H9 (cell line): Measurements from ENCODE around the gene CLEC4G. TPM values are rescaled to one million over a fixed set of nuclear protein-coding genes. Genes with fewer than 3 reads are reported as not detected.

Experiments used
- DNase-seq: peaks from one replicate; pipeline ENCODE4 v3.0.0-alpha.2; 2017
- H2AFZ ChIP-seq: one replicate; pipeline ENCODE4 v1.6.1; 2013; ENCODE audit warnings: mild to moderate bottlenecking, low read length, control low read depth, moderate library complexity
- H2AK5ac ChIP-seq: 2 replicates; pipeline ENCODE4 v1.6.1; 2013; ENCODE audit warnings: low read length, control low read depth, mixed read lengths; ENCODE audit not compliant: insufficient read length
- H2BK120ac ChIP-seq: one replicate; pipeline ENCODE4 v1.6.1; 2013; ENCODE audit warnings: low read depth, mild to moderate bottlenecking, low read length, control low read depth, inconsistent platforms; ENCODE audit not compliant: poor library complexity, severe bottlenecking
- H2BK12ac ChIP-seq: 2 replicates; pipeline ENCODE4 v1.6.1; 2013; ENCODE audit warnings: low read length, control low read depth, mixed read lengths, low read depth; ENCODE audit not compliant: insufficient read length
- H2BK15ac ChIP-seq: 2 replicates; pipeline ENCODE4 v1.6.1; 2013; ENCODE audit warnings: low read depth, low read length, control low read depth
- H2BK20ac ChIP-seq: one replicate; pipeline ENCODE4 v1.6.1; 2013; ENCODE audit warnings: low read depth, mild to moderate bottlenecking, low read length, control low read depth, inconsistent platforms; ENCODE audit not compliant: poor library complexity, severe bottlenecking
- H2BK5ac ChIP-seq: 2 replicates; pipeline ENCODE4 v1.6.1; 2013; ENCODE audit warnings: low read length, control low read depth, mixed read lengths; ENCODE audit not compliant: insufficient read length
- H3K14ac ChIP-seq: 2 replicates; pipeline ENCODE4 v1.6.1; 2013; ENCODE audit warnings: low read length, control low read depth; ENCODE audit not compliant: insufficient read depth
- H3K18ac ChIP-seq: 2 replicates; pipeline ENCODE4 v1.6.1; 2013; ENCODE audit warnings: low read depth, mild to moderate bottlenecking, mixed read lengths, low read length, control low read depth; ENCODE audit not compliant: insufficient read length
- H3K23ac ChIP-seq: 2 replicates; pipeline ENCODE4 v1.6.1; 2013; ENCODE audit warnings: low read length, control low read depth, mixed read lengths, low read depth; ENCODE audit not compliant: insufficient read length
- H3K23me2 ChIP-seq: 2 replicates; pipeline ENCODE4 v1.6.1; 2013; ENCODE audit warnings: low read depth, mild to moderate bottlenecking, mixed read lengths, low read length, control low read depth; ENCODE audit not compliant: insufficient read length, poor library complexity, severe bottlenecking
- H3K27ac ChIP-seq: 2 replicates; pipeline ENCODE4 v1.5.1; 2013; ENCODE audit warnings: low read length, control low read depth, mixed read lengths, low read depth; ENCODE audit not compliant: insufficient read length
- H3K27me3 ChIP-seq: 2 replicates; pipeline ENCODE4 v1.6.1; 2013; ENCODE audit warnings: low read length, control low read depth, inconsistent platforms; ENCODE audit not compliant: insufficient read depth
- H3K4ac ChIP-seq: 2 replicates; pipeline ENCODE4 v1.6.1; 2013; ENCODE audit warnings: low read depth, mild to moderate bottlenecking, control low read depth, inconsistent platforms, low read length, moderate library complexity
- H3K4me1 ChIP-seq: 2 replicates; pipeline ENCODE4 v1.6.1; 2013; ENCODE audit warnings: low read length, control low read depth, inconsistent platforms; ENCODE audit not compliant: insufficient read depth
- H3K4me2 ChIP-seq: 2 replicates; pipeline ENCODE4 v1.6.1; 2013; ENCODE audit warnings: low read length, control low read depth, mixed read lengths; ENCODE audit not compliant: insufficient read length, insufficient read depth
- H3K56ac ChIP-seq: 2 replicates; pipeline ENCODE4 v1.6.1; 2013; ENCODE audit warnings: low read depth, mild to moderate bottlenecking, mixed read lengths, low read length, control low read depth; ENCODE audit not compliant: insufficient read length
- H3K79me1 ChIP-seq: 2 replicates; pipeline ENCODE4 v1.6.1; 2013; ENCODE audit warnings: low read depth, mild to moderate bottlenecking, moderate library complexity, low read length, control low read depth, inconsistent platforms; ENCODE audit not compliant: insufficient read depth, poor library complexity, severe bottlenecking
- H3K79me2 ChIP-seq: 2 replicates; pipeline ENCODE4 v1.6.1; 2013; ENCODE audit warnings: low read length, control low read depth, inconsistent platforms; ENCODE audit not compliant: insufficient read depth
- H3K9ac ChIP-seq: 2 replicates; pipeline ENCODE4 v1.6.1; 2013; ENCODE audit warnings: low read length, control low read depth, mixed read lengths; ENCODE audit not compliant: insufficient read length; ENCODE audit errors: extremely low read depth
- H3K9me3 ChIP-seq: one replicate; pipeline ENCODE4 v1.6.1; 2013; ENCODE audit warnings: low read depth, low read length, inconsistent platforms; ENCODE audit not compliant: control insufficient read depth
- H3T11ph ChIP-seq: one replicate; pipeline ENCODE4 v1.6.1; 2013; ENCODE audit warnings: mild to moderate bottlenecking, low read length, control low read depth, inconsistent platforms
- H4K20me1 ChIP-seq: one replicate; pipeline ENCODE4 v1.6.1; 2013; ENCODE audit not compliant: control insufficient read depth, insufficient read length, insufficient read depth
- H4K5ac ChIP-seq: 2 replicates; pipeline ENCODE4 v1.6.1; 2013; ENCODE audit warnings: low read depth, mild to moderate bottlenecking, mixed read lengths, low read length, control low read depth; ENCODE audit not compliant: insufficient read length
- H4K8ac ChIP-seq: replicated peaks from 2 replicates; pipeline ENCODE4 v1.6.1; 2013; ENCODE audit warnings: low read length, control low read depth, mixed read lengths, low read depth; ENCODE audit not compliant: insufficient read length
- H4K91ac ChIP-seq: 2 replicates; pipeline ENCODE4 v1.6.1; 2013; ENCODE audit warnings: low read depth, mild to moderate bottlenecking, moderate library complexity, mixed read lengths, low read length, control low read depth; ENCODE audit not compliant: insufficient read length
- H3K27ac Mint-ChIP-seq, 3 experiments: 2 replicates in 2 of 3; 3 replicates in 1 of 3; pipeline ENCODE4 v1.8.0; 2020 to 2021; ENCODE audit warnings: mixed read lengths in 3 of 3, mild to moderate bottlenecking in 1 of 3, moderate library complexity in 1 of 3
- H3K27me3 Mint-ChIP-seq: 2 replicates; pipeline ENCODE4 v1.8.0; 2021; ENCODE audit warnings: low read depth, mild to moderate bottlenecking, moderate library complexity, mixed read lengths
- H3K36me3 Mint-ChIP-seq, 3 experiments: 2 replicates in 2 of 3; 3 replicates in 1 of 3; pipeline ENCODE4 v1.8.0; 2020 to 2021; ENCODE audit warnings: low read depth in 3 of 3, mixed read lengths in 3 of 3; ENCODE audit not compliant: insufficient read depth in 1 of 3
- H3K4me1 Mint-ChIP-seq, 2 experiments: 2 replicates each; pipeline ENCODE4 v1.8.0; 2020; ENCODE audit warnings: mixed read lengths in 2 of 2
- H3K4me3 Mint-ChIP-seq, 2 experiments: 2 replicates in 1 of 2; 3 replicates in 1 of 2; pipeline ENCODE4 v1.8.0; 2020 to 2021; ENCODE audit warnings: mild to moderate bottlenecking in 2 of 2, mixed read lengths in 2 of 2, moderate library complexity in 1 of 2
- H3K9me3 Mint-ChIP-seq, 2 experiments: 2 replicates in 1 of 2; 3 replicates in 1 of 2; pipeline ENCODE4 v1.8.0; 2020; ENCODE audit warnings: mild to moderate bottlenecking in 2 of 2, mixed read lengths in 2 of 2, moderate library complexity in 1 of 2
- WGBS: extraction: QIAGEN DNeasy Blood & Tissue Kit; methylation state at CpG from one replicate; pipeline ENCODE4 v1.1.7; 2013; ENCODE audit warnings: missing lambda C conversion rate, low lambda C conversion rate, mixed read lengths; ENCODE audit not compliant: insufficient read length; ENCODE audit errors: extremely low coverage; 5-methylcytosine and 5-hydroxymethylcytosine counted together
- total RNA-seq: library from RNA; stranded (reverse); gene quantifications from 2 replicates; pipeline ENCODE4 v1.2.1, GENCODE V29; 2021
- TF ChIP-seq, protein P1 (sequence below): fragments of 200-600 bp; sonication (generic); conservative IDR thresholded peaks from 3 replicates; pipeline ENCODE4 v1.8.0; 2021; ENCODE audit warnings: antibody characterized with exemption, mild to moderate bottlenecking

Gene CLEC4G
- total RNA-seq, 1 experiment from 2014 or later = not detected

DNA sequence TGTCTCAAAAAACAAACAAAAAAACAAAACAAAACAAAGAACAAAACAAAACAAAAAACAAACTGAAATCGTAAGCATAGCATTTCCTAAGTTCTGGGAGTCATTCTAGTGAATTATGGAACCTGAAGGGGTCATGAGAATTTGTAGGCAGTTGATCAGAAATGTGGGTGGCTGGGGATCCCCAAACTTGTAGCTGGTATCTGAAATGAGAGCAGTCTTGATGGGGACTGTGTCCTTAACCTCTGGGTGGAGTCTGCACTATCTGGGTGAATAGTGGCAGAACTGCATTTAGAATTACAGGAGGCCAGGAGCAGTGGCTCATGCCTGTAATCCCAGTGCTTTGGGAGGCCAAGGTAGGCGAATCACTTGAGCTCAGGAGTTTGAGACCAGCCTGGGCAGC lies 6.1 kb downstream of the CLEC4G start:
- H3K4me1 ChIP-seq = no peaks in the 10 kb centered on the region
- no peak overlapping the region for H3K56ac ChIP-seq
- H4K20me1 ChIP-seq = no peaks in the 10 kb centered on the region
- H3K79me1 ChIP-seq = no peaks in the 10 kb centered on the region
- no peak overlapping the region for H4K91ac ChIP-seq
- Mint-ChIP-seq H3K4me3 (no peak overlapping the region), H3K4me1 (peaks cover 10 to 23% of the 10 kb centered on the region in 2 experiments), H3K27ac (no peak overlapping the region), H3K27me3 (peaks cover 74% of the 10 kb centered on the region), H3K9me3 (peaks cover 0 to 3% of the 10 kb centered on the region in 2 experiments; a peak in 2 of 5 replicates), H3K36me3 (no peaks in the 10 kb centered on the region)
- TF ChIP-seq, protein P1, sequence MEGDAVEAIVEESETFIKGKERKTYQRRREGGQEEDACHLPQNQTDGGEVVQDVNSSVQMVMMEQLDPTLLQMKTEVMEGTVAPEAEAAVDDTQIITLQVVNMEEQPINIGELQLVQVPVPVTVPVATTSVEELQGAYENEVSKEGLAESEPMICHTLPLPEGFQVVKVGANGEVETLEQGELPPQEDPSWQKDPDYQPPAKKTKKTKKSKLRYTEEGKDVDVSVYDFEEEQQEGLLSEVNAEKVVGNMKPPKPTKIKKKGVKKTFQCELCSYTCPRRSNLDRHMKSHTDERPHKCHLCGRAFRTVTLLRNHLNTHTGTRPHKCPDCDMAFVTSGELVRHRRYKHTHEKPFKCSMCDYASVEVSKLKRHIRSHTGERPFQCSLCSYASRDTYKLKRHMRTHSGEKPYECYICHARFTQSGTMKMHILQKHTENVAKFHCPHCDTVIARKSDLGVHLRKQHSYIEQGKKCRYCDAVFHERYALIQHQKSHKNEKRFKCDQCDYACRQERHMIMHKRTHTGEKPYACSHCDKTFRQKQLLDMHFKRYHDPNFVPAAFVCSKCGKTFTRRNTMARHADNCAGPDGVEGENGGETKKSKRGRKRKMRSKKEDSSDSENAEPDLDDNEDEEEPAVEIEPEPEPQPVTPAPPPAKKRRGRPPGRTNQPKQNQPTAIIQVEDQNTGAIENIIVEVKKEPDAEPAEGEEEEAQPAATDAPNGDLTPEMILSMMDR = no peak
- no peak overlapping the region for H3K23ac ChIP-seq
- no peak overlapping the region for H2BK15ac ChIP-seq
- no CpG with 5 or more reads among the region's 2 CpGs for WGBS
- H3K4me2 ChIP-seq = no peak overlapping the region
- peaks cover 18% of the 10 kb centered on the region; the same call in 1 of the 2 replicates for H3K27me3 ChIP-seq
- no peak overlapping the region for H2BK120ac ChIP-seq
- no peak for DNase-seq
- no peak overlapping the region for H4K5ac ChIP-seq
- peaks cover 7% of the 10 kb centered on the region for H3K23me2 ChIP-seq
- H3K9ac ChIP-seq = no peak overlapping the region
- H3K9me3 ChIP-seq = no peaks in the 10 kb centered on the region
- no peak overlapping the region for H2AFZ ChIP-seq
- no peak overlapping the region for H2BK5ac ChIP-seq
- H3T11ph ChIP-seq = no peak overlapping the region
- H3K14ac ChIP-seq = no peak overlapping the region
- H3K79me2 ChIP-seq = no peaks in the 10 kb centered on the region
- no peak overlapping the region for H2AK5ac ChIP-seq
- no peak overlapping the region for H2BK12ac ChIP-seq
- H3K4ac ChIP-seq = no peak overlapping the region
- no peak overlapping the region for H4K8ac ChIP-seq
- H2BK20ac ChIP-seq = no peak overlapping the region
- H3K18ac ChIP-seq = no peak overlapping the region
- no peak overlapping the region for H3K27ac ChIP-seq
